Right cardiac atrium (tissue), 5 donors: ENCODE measurements around the gene MLIP. TPM values are rescaled to one million over a fixed set of nuclear protein-coding genes. Genes with fewer than 3 reads are reported as not detected.

Experiments
- ATAC-seq, 2 donors: fragments of 200-7000 bp; cut with Tn5 transposase; one replicate each; pipeline versions ENCODE4 v1.8.0 to v1.9.1; 2020; ENCODE audit warnings: moderate library complexity in 2 of 2, mild to moderate bottlenecking in 1 of 2
- DNase-seq, 3 donors: peaks; one replicate each; pipeline ENCODE4 v3.0.0-alpha.2; 2020
- H3K27ac ChIP-seq: one replicate; pipeline ENCODE4 v1.5.1; 2013; ENCODE audit warnings: mild to moderate bottlenecking, low read length, control low read depth, moderate library complexity
- H3K27me3 ChIP-seq: one replicate; pipeline ENCODE4 v1.6.1; 2013; ENCODE audit not compliant: control insufficient read depth, insufficient read depth
- H3K4me1 ChIP-seq: one replicate; pipeline ENCODE4 v1.6.1; 2013; ENCODE audit warnings: low read length; ENCODE audit not compliant: control insufficient read depth, insufficient read depth
- H3K4me3 ChIP-seq: one replicate; pipeline ENCODE4 v1.5.1; 2013; ENCODE audit warnings: low read length, control low read depth
- H3K9me3 ChIP-seq: one replicate; pipeline ENCODE4 v1.6.1; 2013; ENCODE audit warnings: low read length; ENCODE audit not compliant: control insufficient read depth
- WGBS: extraction: QIAGEN DNeasy Blood & Tissue Kit; methylation state at CpG from one replicate; pipeline ENCODE4 v1.1.7; 2013; 5-methylcytosine and 5-hydroxymethylcytosine counted together
- intact Hi-C, 4 donors: fragments of 100-400 bp; cut with DNase I; formaldehyde crosslinking; loops; one replicate each; pipeline versions ENCODE4 v1.11.0 to v1.14.0; 2022 to 2023
- polyA plus RNA-seq: library from polyadenylated mRNA; stranded (reverse); fragments of 200-250 nt; gene quantifications from one replicate; pipeline ENCODE4 v1.2.3, GENCODE V29; 2013
- total RNA-seq, 4 donors: library from RNA; stranded (reverse); fragmentation: NEBNext Ultra II Directional; extraction: Animal tissue kit (Norgen Biotek cat#: 25700); gene quantifications; one replicate each; pipeline ENCODE4 v1.2.1, GENCODE V29; 2021
- donor health status: healthy with polysubstance abuse.
- donor health status: DM: no; HTN: yes; CAD: no.
- donor health status: DM: no; HTN: no; CAD: no.
- donor health status: DM: no; HTN: yes; CAD: no; lungs with severe emphysema.
- donor health status: DM: yes; HTN: yes; CAD: no.

Gene MLIP
- total and polyA plus RNA-seq, 5 donors, result 154 to 336 (median 291) TPM

GRCh38 chr6:54142889-54143519 is 31.8 kb downstream of the MLIP start:
- ATAC-seq (no peak), DNase-seq (no peak)
- intact Hi-C loops, result no loop called here
- WGBS, result 86% methylated on average over 12 of the region's 12 CpGs
- Histone ChIP-seq H3K9me3 (no peaks in the 10 kb centered on the region), H3K27me3 (no peaks in the 10 kb centered on the region), H3K4me1 (peaks cover 2% of the 10 kb centered on the region), H3K4me3 (no peak overlapping the region), H3K27ac (no peak overlapping the region)

GRCh38 chr6:54151861-54152260 is 40.6 kb downstream of the MLIP start:
- no peak for DNase-seq
- intact Hi-C loops, result no loop called here
- WGBS, result 32% methylated on average over 1 of the region's 1 CpG
- ATAC-seq, result no peak
- H3K27me3 ChIP-seq, result no peaks in the 10 kb centered on the region
- no peak overlapping the region for H3K27ac ChIP-seq
- H3K4me3 ChIP-seq, result no peak overlapping the region
- H3K4me1 ChIP-seq, result peaks cover 2% of the 10 kb centered on the region
- H3K9me3 ChIP-seq, result no peaks in the 10 kb centered on the region

- Histone ChIP-seq H3K27me3 (no peaks in the 10 kb centered on the region), H3K4me1 (peaks cover 3% of the 10 kb centered on the region), H3K9me3 (no peaks in the 10 kb centered on the region), H3K27ac (no peak overlapping the region), H3K4me3 (no peak overlapping the region)
- no peak for ATAC-seq
- no peak for DNase-seq
- intact Hi-C loops, result no loop called here
These were observed 45.5 kb downstream of the MLIP start for GRCh38 chr6:54156650-54157250.

- Histone ChIP-seq H3K9me3 (no peaks in the 10 kb centered on the region), H3K27ac (no peak overlapping the region), H3K4me1 (peaks cover 3% of the 10 kb centered on the region), H3K27me3 (no peaks in the 10 kb centered on the region), H3K4me3 (no peak overlapping the region)
- ATAC-seq (no peak), DNase-seq (no peak)
- intact Hi-C loops, result no loop called here
These were observed 46.2 kb downstream of the MLIP start for GRCh38 chr6:54157405-54157804.

- no peak for ATAC-seq
- no peak for DNase-seq
- H3K4me3 ChIP-seq, result no peak overlapping the region
- intact Hi-C loops, result no loop called here
- no peaks in the 10 kb centered on the region for H3K27me3 ChIP-seq
- no peaks in the 10 kb centered on the region for H3K9me3 ChIP-seq
- H3K27ac ChIP-seq, result no peak overlapping the region
- H3K4me1 ChIP-seq, result no peaks in the 10 kb centered on the region
These were observed 61.8 kb downstream of the MLIP start for GRCh38 chr6:54173089-54173488.

GRCh38 chr6:54179152-54179551 is 67.9 kb downstream of the MLIP start:
- intact Hi-C loops, result no loop called here
- Histone ChIP-seq H3K27ac (no peak overlapping the region), H3K9me3 (no peaks in the 10 kb centered on the region), H3K4me3 (no peak overlapping the region), H3K4me1 (no peaks in the 10 kb centered on the region), H3K27me3 (no peaks in the 10 kb centered on the region)
- ATAC-seq (no peak), DNase-seq (no peak)
- WGBS, result 0% methylated on average over 1 of the region's 1 CpG

- no peaks in the 10 kb centered on the region for H3K27me3 ChIP-seq
These were observed 72.4 kb downstream of the MLIP start for GRCh38 chr6:54183616-54184015.

GRCh38 chr6:54185885-54186284 is 74.6 kb downstream of the MLIP start:
- DNase-seq (no peak), ATAC-seq (no peak)
- Histone ChIP-seq H3K27me3 (no peaks in the 10 kb centered on the region), H3K4me3 (no peak overlapping the region), H3K9me3 (no peaks in the 10 kb centered on the region), H3K27ac (no peak overlapping the region), H3K4me1 (no peaks in the 10 kb centered on the region)
- 83% methylated on average over 1 of the region's 1 CpG for WGBS
- intact Hi-C loops, result no loop called here

More at GRCh38 chr6:54183616-54184015, 72.4 kb downstream of the MLIP start:
- no peak overlapping the region for H3K27ac ChIP-seq
- ATAC-seq (no peak), DNase-seq (no peak)
- WGBS, result 91% methylated on average over 7 of the region's 7 CpGs
- no peak overlapping the region for H3K4me3 ChIP-seq
- intact Hi-C loops, result no loop called here
- no peaks in the 10 kb centered on the region for H3K4me1 ChIP-seq
- no peaks in the 10 kb centered on the region for H3K9me3 ChIP-seq

- Histone ChIP-seq H3K4me1 (no peaks in the 10 kb centered on the region), H3K27me3 (no peaks in the 10 kb centered on the region), H3K4me3 (no peak overlapping the region), H3K27ac (no peak overlapping the region), H3K9me3 (no peaks in the 10 kb centered on the region)
- 36% methylated on average over 2 of the region's 2 CpGs for WGBS
- ATAC-seq, result no peak
- intact Hi-C loops, result no loop called here
- no peak for DNase-seq
These were observed 77.6 kb downstream of the MLIP start for GRCh38 chr6:54188846-54189245.

- Histone ChIP-seq H3K27ac (no peak overlapping the region), H3K9me3 (no peaks in the 10 kb centered on the region), H3K4me3 (no peak overlapping the region), H3K27me3 (no peaks in the 10 kb centered on the region), H3K4me1 (no peaks in the 10 kb centered on the region)
- intact Hi-C loops, result no loop called here
- no peak for ATAC-seq
- no peak for DNase-seq
- WGBS, result 48% methylated on average over 2 of the region's 2 CpGs
These were observed 80.2 kb downstream of the MLIP start for GRCh38 chr6:54191461-54191860.

- intact Hi-C loops, result no loop called here
- no peak for DNase-seq
- WGBS, result 41% methylated on average over 3 of the region's 3 CpGs
- no peak overlapping the region for H3K4me3 ChIP-seq
- no peaks in the 10 kb centered on the region for H3K27me3 ChIP-seq
- ATAC-seq, result peak in 1 of 2 donors; percentile 34
- no peaks in the 10 kb centered on the region for H3K9me3 ChIP-seq
- H3K4me1 ChIP-seq, result no peaks in the 10 kb centered on the region
- H3K27ac ChIP-seq, result no peak overlapping the region
These were observed 81.8 kb downstream of the MLIP start for GRCh38 chr6:54192993-54193392.

- intact Hi-C loops, result no loop called here
- H3K27me3 ChIP-seq, result no peaks in the 10 kb centered on the region
- no peaks in the 10 kb centered on the region for H3K4me1 ChIP-seq
- H3K9me3 ChIP-seq, result no peaks in the 10 kb centered on the region
- no peak overlapping the region for H3K27ac ChIP-seq
- DNase-seq (no peak), ATAC-seq (peak in 1 of 2 donors; percentile 74)
- no peak overlapping the region for H3K4me3 ChIP-seq
- 60% methylated on average over 3 of the region's 3 CpGs for WGBS
These were observed 82.3 kb downstream of the MLIP start for GRCh38 chr6:54193560-54193959.
